HUES48 (cell line): ENCODE data around the gene FHL1.
"Not testable (repeated sequence)": the region's sequence is repeated elsewhere in the genome, so short reads cannot be mapped to it uniquely, and the experiment has no call there.

Source experiments
- H3K27ac ChIP-seq: one replicate; pipeline ENCODE4 v1.7.0; 2013; ENCODE audit warnings: low read depth, low read length, inconsistent platforms
- H3K27me3 ChIP-seq: 2 replicates; pipeline ENCODE4 v1.6.1; 2013; ENCODE audit warnings: mild to moderate bottlenecking, low read length; ENCODE audit not compliant: control insufficient read depth, insufficient read depth
- H3K36me3 ChIP-seq: 2 replicates; pipeline ENCODE4 v1.6.1; 2013; ENCODE audit warnings: low read length; ENCODE audit not compliant: control insufficient read depth, insufficient read depth
- H3K4me1 ChIP-seq: 2 replicates; pipeline ENCODE4 v1.6.1; 2013; ENCODE audit warnings: mild to moderate bottlenecking, low read length; ENCODE audit not compliant: control insufficient read depth, insufficient read depth
- H3K4me3 ChIP-seq: 2 replicates; pipeline ENCODE4 v1.5.1; 2013; ENCODE audit warnings: mild to moderate bottlenecking, low read depth, low read length
- H3K9ac ChIP-seq: 2 replicates; pipeline ENCODE4 v1.6.1; 2013; ENCODE audit warnings: mild to moderate bottlenecking, low read depth, low read length, moderate library complexity
- H3K9me3 ChIP-seq: 2 replicates; pipeline ENCODE4 v1.6.1; 2013; ENCODE audit warnings: low read length; ENCODE audit not compliant: control insufficient read depth, insufficient read depth

The FHL1 gene

GRCh38 chrX:136147315-136147901, at the start of gene FHL1:
Gene FHL1 (plus strand): TSS chrX:136147533.
- Histone ChIP-seq H3K27ac (no peak within 1 kb of the TSS), H3K9ac (peak within 1 kb of the TSS; percentile 66), H3K4me1 (peaks cover 20% of the 10 kb centered on the region)

GRCh38 chrX:136097871-136098805, 49.2 kb upstream of the FHL1 start:
- no peaks in the 10 kb centered on the region; the same call in none of the 2 replicates for H3K27me3 ChIP-seq
- no peaks in the 10 kb centered on the region for H3K4me1 ChIP-seq
- H3K27ac ChIP-seq = no peak overlapping the region
- no peak overlapping the region for H3K4me3 ChIP-seq
- no peak overlapping the region for H3K9ac ChIP-seq
- H3K36me3 ChIP-seq = no peaks in the 10 kb centered on the region
- no peaks in the 10 kb centered on the region for H3K9me3 ChIP-seq

More at GRCh38 chrX:136147315-136147901, at the start of gene FHL1:
- H3K4me3 ChIP-seq = peak within 1 kb of the TSS; percentile 79
- H3K9me3 ChIP-seq = no peaks in the 10 kb centered on the region
- H3K36me3 ChIP-seq = no peaks in the 10 kb centered on the region
- H3K27me3 ChIP-seq = peaks cover 36% of the 10 kb centered on the region

GRCh38 chrX:136104936-136105335, 42.4 kb upstream of the FHL1 start:
- Histone ChIP-seq H3K36me3 (no peaks in the 10 kb centered on the region), H3K4me1 (peaks cover 5% of the 10 kb centered on the region; the same call in 1 of the 2 replicates), H3K9me3 (no peaks in the 10 kb centered on the region; the same call in 1 of the 2 replicates), H3K27ac (no peak overlapping the region), H3K9ac (no peak overlapping the region), H3K27me3 (no peaks in the 10 kb centered on the region), H3K4me3 (no peak overlapping the region)

- Histone ChIP-seq H3K27me3 (no peaks in the 10 kb centered on the region), H3K4me1 (peaks cover 5% of the 10 kb centered on the region; the same call in 1 of the 2 replicates), H3K9me3 (no peaks in the 10 kb centered on the region; the same call in 1 of the 2 replicates), H3K36me3 (no peaks in the 10 kb centered on the region), H3K9ac (no peak overlapping the region), H3K4me3 (no peak overlapping the region), H3K27ac (no peak overlapping the region)
Observed at GRCh38 chrX:136106920-136107528, 40.3 kb upstream of the FHL1 start.

GRCh38 chrX:136108905-136109304, 38.4 kb upstream of the FHL1 start:
- not testable (repeated sequence) for H3K36me3 ChIP-seq, H3K4me3 ChIP-seq, H3K9me3 ChIP-seq, H3K27me3 ChIP-seq, H3K27ac ChIP-seq, H3K9ac ChIP-seq, H3K4me1 ChIP-seq

- Histone ChIP-seq H3K9ac (no peak overlapping the region), H3K27ac (no peak overlapping the region), H3K36me3 (no peaks in the 10 kb centered on the region), H3K9me3 (no peaks in the 10 kb centered on the region; the same call in 1 of the 2 replicates), H3K4me1 (no peaks in the 10 kb centered on the region), H3K4me3 (no peak overlapping the region), H3K27me3 (no peaks in the 10 kb centered on the region)
Observed at GRCh38 chrX:136112286-136112685, 35.0 kb upstream of the FHL1 start.

- no peak overlapping the region for H3K27ac ChIP-seq
- no peak overlapping the region for H3K4me3 ChIP-seq
- H3K9me3 ChIP-seq = no peaks in the 10 kb centered on the region; the same call in 1 of the 2 replicates
Observed at GRCh38 chrX:136112778-136113177, 34.6 kb upstream of the FHL1 start.

GRCh38 chrX:136115126-136115903, 32.0 kb upstream of the FHL1 start:
- Histone ChIP-seq H3K9ac (no peak overlapping the region), H3K9me3 (no peaks in the 10 kb centered on the region), H3K27ac (no peak overlapping the region), H3K4me1 (no peaks in the 10 kb centered on the region), H3K27me3 (no peaks in the 10 kb centered on the region), H3K4me3 (no peak overlapping the region), H3K36me3 (no peaks in the 10 kb centered on the region)

More at GRCh38 chrX:136112778-136113177, 34.6 kb upstream of the FHL1 start:
- H3K27me3 ChIP-seq = no peaks in the 10 kb centered on the region
- H3K36me3 ChIP-seq = no peaks in the 10 kb centered on the region
- no peak overlapping the region for H3K9ac ChIP-seq
- H3K4me1 ChIP-seq = no peaks in the 10 kb centered on the region

GRCh38 chrX:136115904-136116297, 31.4 kb upstream of the FHL1 start:
- Histone ChIP-seq H3K27me3 (no peaks in the 10 kb centered on the region), H3K27ac (no peak overlapping the region), H3K4me3 (no peak overlapping the region), H3K4me1 (no peaks in the 10 kb centered on the region), H3K36me3 (no peaks in the 10 kb centered on the region), H3K9me3 (no peaks in the 10 kb centered on the region), H3K9ac (no peak overlapping the region)

- no peak overlapping the region for H3K4me3 ChIP-seq
- H3K36me3 ChIP-seq = no peaks in the 10 kb centered on the region
- no peak overlapping the region for H3K9ac ChIP-seq
- no peak overlapping the region for H3K27ac ChIP-seq
- H3K9me3 ChIP-seq = no peaks in the 10 kb centered on the region
- H3K27me3 ChIP-seq = no peaks in the 10 kb centered on the region
- H3K4me1 ChIP-seq = no peaks in the 10 kb centered on the region
Observed at GRCh38 chrX:136121788-136122187, 25.5 kb upstream of the FHL1 start.
